Uterus (tissue), 4 donors: ENCODE measurements around the gene SARS1. TPM values are rescaled to one million over a fixed set of nuclear protein-coding genes. Genes with fewer than 3 reads are reported as not detected.

Experiments used
- DNase-seq, 2 donors: peaks; one replicate each; pipeline ENCODE4 v3.0.0-alpha.2; 2019 to 2020
- H3K27ac ChIP-seq, 2 donors: fragments of 200-600 bp; sonication (generic); 1 replicate in 1 of 2; 2 replicates in 1 of 2; pipeline ENCODE4 v1.5.1; 2016 to 2018
- H3K27me3 ChIP-seq, 2 donors: fragments of 200-600 bp; sonication (generic); one replicate each; pipeline ENCODE4 v1.5.1; 2018 to 2019; ENCODE audit warnings: control low read depth in 1 of 2
- H3K36me3 ChIP-seq, 2 donors: fragments of 200-600 bp; sonication (generic); one replicate each; pipeline ENCODE4 v1.5.1; 2019; ENCODE audit warnings: control low read depth in 1 of 2
- H3K4me1 ChIP-seq, 2 donors: fragments of 200-600 bp; sonication (generic); one replicate each; pipeline ENCODE4 v1.5.1; 2018 to 2019; ENCODE audit warnings: control low read depth in 1 of 2
- H3K4me3 ChIP-seq, 2 donors: fragments of 200-600 bp; sonication (generic); 1 replicate in 1 of 2; 2 replicates in 1 of 2; pipeline ENCODE4 v1.5.1; 2018 to 2019; ENCODE audit warnings: mild to moderate bottlenecking in 1 of 2
- H3K9me3 ChIP-seq, 2 donors: fragments of 200-600 bp; sonication (generic); one replicate each; pipeline ENCODE4 v1.5.1; 2019; ENCODE audit warnings: control low read depth in 1 of 2
- CTCF ChIP-seq, 4 experiments: fragments of 200-600 bp in 2 of 4; fragments of 450-650 bp in 2 of 4; sonication (generic) in 2 of 4; IDR thresholded peaks; one replicate each; pipeline ENCODE4 v1.5.1; 2016 to 2019; ENCODE audit warnings: antibody characterized with exemption in 4 of 4, mild to moderate bottlenecking in 2 of 4, moderate library complexity in 1 of 4
- POLR2A ChIP-seq, 2 donors: fragments of 450-650 bp; IDR thresholded peaks; one replicate each; pipeline ENCODE4 v1.6.1; 2016; ENCODE audit warnings: antibody characterized with exemption in 2 of 2, mild to moderate bottlenecking in 1 of 2, moderate library complexity in 1 of 2
- intact Hi-C: fragments of 100-400 bp; cut with DNase I; formaldehyde crosslinking; loops from one replicate; pipeline ENCODE4 v1.15.1; 2023; ENCODE audit warnings: low total_unique reads
- total RNA-seq, 4 donors: library from RNA; depleted of rRNA in 3 of 4; stranded (reverse); fragments of >200 nt in 3 of 4; gene quantifications; one replicate each; pipeline versions ENCODE4 v1.1.0 to v1.2.4, GENCODE V29; 2014 to 2023
- donor health status: DM: yes; HTN: yes; CAD: no.

The SARS1 gene, protein sequence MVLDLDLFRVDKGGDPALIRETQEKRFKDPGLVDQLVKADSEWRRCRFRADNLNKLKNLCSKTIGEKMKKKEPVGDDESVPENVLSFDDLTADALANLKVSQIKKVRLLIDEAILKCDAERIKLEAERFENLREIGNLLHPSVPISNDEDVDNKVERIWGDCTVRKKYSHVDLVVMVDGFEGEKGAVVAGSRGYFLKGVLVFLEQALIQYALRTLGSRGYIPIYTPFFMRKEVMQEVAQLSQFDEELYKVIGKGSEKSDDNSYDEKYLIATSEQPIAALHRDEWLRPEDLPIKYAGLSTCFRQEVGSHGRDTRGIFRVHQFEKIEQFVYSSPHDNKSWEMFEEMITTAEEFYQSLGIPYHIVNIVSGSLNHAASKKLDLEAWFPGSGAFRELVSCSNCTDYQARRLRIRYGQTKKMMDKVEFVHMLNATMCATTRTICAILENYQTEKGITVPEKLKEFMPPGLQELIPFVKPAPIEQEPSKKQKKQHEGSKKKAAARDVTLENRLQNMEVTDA
- 100 to 1,000 TPM in 3 of 4 donors, 10 to 100 TPM in 1; 98.1 to 138 (median 112) TPM for total RNA-seq

DNA sequence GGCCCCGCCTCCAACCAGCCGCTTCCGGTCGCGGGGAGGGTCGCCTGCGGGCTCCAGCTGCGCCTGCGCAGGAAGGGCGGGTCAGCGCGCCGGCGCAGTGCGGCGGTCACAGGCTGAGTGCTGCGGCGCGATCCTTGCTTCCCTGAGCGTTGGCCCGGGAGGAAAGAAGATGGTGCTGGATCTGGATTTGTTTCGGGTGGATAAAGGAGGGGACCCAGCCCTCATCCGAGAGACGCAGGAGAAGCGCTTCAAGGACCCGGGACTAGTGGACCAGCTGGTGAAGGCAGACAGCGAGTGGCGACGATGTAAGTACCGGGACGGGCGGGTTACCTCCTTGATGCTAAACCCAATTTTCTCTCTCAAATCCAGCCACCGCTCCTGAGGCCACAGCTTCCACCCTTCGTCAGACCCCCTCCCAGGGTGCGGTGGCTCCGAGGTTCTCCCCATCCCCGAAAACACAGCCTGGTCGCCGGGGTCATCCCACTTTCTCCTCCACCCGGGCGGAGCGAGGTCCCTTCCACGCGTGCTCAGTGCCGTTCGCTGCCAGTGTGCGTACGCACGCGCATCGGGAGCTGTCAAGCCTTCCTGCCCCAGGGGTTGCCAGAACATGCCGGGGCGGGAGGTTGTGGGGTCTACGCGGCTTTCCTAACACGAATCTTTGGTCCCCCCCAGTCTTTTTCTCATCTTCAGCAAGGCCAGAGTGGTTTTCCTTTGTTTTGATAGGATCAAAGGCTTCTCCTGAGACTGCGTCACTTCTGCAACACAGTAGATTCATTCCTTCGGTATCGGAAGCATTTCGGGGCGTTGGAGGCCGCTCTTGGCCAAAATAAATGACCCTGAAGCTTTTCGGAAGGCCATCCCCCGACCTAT lies at the start of gene SARS1:
Gene SARS1, plus strand, starts transcription at position 95 of the 870 bp plus-strand sequence. Its CDS starts 75 bp downstream, at position 170.
- peaks cover 6 to 19% of the 10 kb centered on the region in 2 donors for H3K4me1 ChIP-seq
- H3K27me3 ChIP-seq: no peaks in the 10 kb centered on the region
- H3K36me3 ChIP-seq: no peaks in the 10 kb centered on the region
- peak within 1 kb of the TSS; percentile 83 to 90 for H3K27ac ChIP-seq
- peak; percentile 82 to 91 for DNase-seq
- H3K4me3 ChIP-seq: peak within 1 kb of the TSS; percentile 54 to 89
- intact Hi-C loops: no loop called here
- TF ChIP-seq POLR2A (IDR thresholded peaks at IDR 0.05): peak; percentile 86 to 93
- no peak for TF ChIP-seq CTCF (IDR thresholded peaks at IDR 0.05)
- no peaks in the 10 kb centered on the region for H3K9me3 ChIP-seq

- TF ChIP-seq CTCF (IDR thresholded peaks at IDR 0.05) (no peak), POLR2A (IDR thresholded peaks at IDR 0.05) (no peak)
- Histone ChIP-seq H3K9me3 (no peaks in the 10 kb centered on the region), H3K4me3 (no peak overlapping the region), H3K36me3 (no peaks in the 10 kb centered on the region), H3K4me1 (no peaks in the 10 kb centered on the region), H3K27me3 (no peaks in the 10 kb centered on the region), H3K27ac (no peak overlapping the region)
- intact Hi-C loops: no loop called here
- DNase-seq: no peak
Measured at GRCh38 chr1:109164538-109164937, 49.2 kb upstream of the SARS1 start.

DNA sequence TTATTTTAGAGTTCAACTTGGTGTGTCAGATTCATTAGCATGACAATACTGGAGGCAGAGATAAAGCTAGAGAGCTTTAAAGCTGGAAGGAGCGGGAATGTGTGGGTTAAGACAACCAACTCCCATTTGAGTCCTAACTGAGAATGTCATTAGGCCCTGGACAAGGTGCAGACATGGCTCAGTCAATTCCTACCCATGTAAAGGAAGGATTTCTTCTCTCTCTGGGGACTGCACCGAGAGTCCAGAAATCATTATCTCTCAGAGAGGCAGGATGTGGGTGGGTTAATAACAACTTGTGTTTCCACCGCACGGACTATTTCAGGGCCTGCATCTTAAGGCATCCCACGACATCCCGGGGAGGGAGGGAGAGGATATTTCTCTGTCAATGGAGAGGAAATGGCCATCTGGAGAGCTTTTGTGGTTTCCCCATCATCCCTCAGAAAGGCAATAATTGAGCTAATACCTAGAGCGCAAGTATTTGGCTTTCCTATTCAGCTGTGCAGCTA lies 46.7 kb upstream of the SARS1 start:
- Histone ChIP-seq H3K36me3 (no peaks in the 10 kb centered on the region), H3K4me3 (no peak overlapping the region), H3K27ac (no peak overlapping the region), H3K4me1 (no peaks in the 10 kb centered on the region), H3K27me3 (no peaks in the 10 kb centered on the region), H3K9me3 (no peaks in the 10 kb centered on the region)
- TF ChIP-seq CTCF (IDR thresholded peaks at IDR 0.05) (no peak), POLR2A (IDR thresholded peaks at IDR 0.05) (no peak)
- intact Hi-C loops: no loop called here
- DNase-seq: no peak

- no peaks in the 10 kb centered on the region for H3K36me3 ChIP-seq
- no peaks in the 10 kb centered on the region for H3K9me3 ChIP-seq
- no peaks in the 10 kb centered on the region for H3K4me1 ChIP-seq
- TF ChIP-seq CTCF (IDR thresholded peaks at IDR 0.05) (no peak), POLR2A (IDR thresholded peaks at IDR 0.05) (no peak)
- no peak overlapping the region for H3K4me3 ChIP-seq
- DNase-seq: no peak
- intact Hi-C loops: no loop called here
- H3K27me3 ChIP-seq: no peaks in the 10 kb centered on the region
- no peak overlapping the region for H3K27ac ChIP-seq
Measured at GRCh38 chr1:109170035-109170764, 43.5 kb upstream of the SARS1 start.
